Sigmoid colon (tissue), 7 donors: ENCODE results near the gene B4GALT2. TPM values are rescaled to one million over a fixed set of nuclear protein-coding genes. Genes with fewer than 3 reads are reported as not detected.

ENCODE experiments used
- DNase-seq: peaks from one replicate; pipeline ENCODE4 v3.0.0-alpha.2; 2019
- H3K27ac ChIP-seq, 4 donors: fragments of 200-600 bp; sonication (generic); one replicate each; pipeline ENCODE4 v1.5.1; 2016 to 2019; ENCODE audit warnings: mild to moderate bottlenecking in 1 of 4
- H3K27me3 ChIP-seq, 3 donors: fragments of 200-600 bp; sonication (generic); one replicate each; pipeline ENCODE4 v1.5.1; 2019; ENCODE audit warnings: mild to moderate bottlenecking in 1 of 3
- H3K36me3 ChIP-seq, 4 donors: fragments of 200-600 bp; sonication (generic); one replicate each; pipeline ENCODE4 v1.5.1; 2016 to 2019
- H3K4me1 ChIP-seq, 4 donors: fragments of 200-600 bp; sonication (generic); one replicate each; pipeline ENCODE4 v1.5.1; 2017 to 2019
- H3K4me3 ChIP-seq, 4 donors: fragments of 200-600 bp; sonication (generic); one replicate each; pipeline ENCODE4 v1.5.1; 2017 to 2019; ENCODE audit warnings: mild to moderate bottlenecking in 2 of 4, moderate library complexity in 1 of 4
- H3K9me3 ChIP-seq, 4 donors: fragments of 200-600 bp in 3 of 4; sonication (generic) in 3 of 4; one replicate each; pipeline versions ENCODE4 v1.5.1 to v1.6.1; 2013 to 2019
- CTCF ChIP-seq, 4 experiments: fragments of 450-650 bp in 3 of 4; fragments of 200-600 bp in 1 of 4; IDR thresholded peaks; one replicate each; pipeline ENCODE4 v1.5.1; 2016 to 2019; ENCODE audit warnings: antibody characterized with exemption in 4 of 4, mild to moderate bottlenecking in 3 of 4, moderate library complexity in 2 of 4
- EP300 ChIP-seq, 4 donors: sonication (generic); formaldehyde crosslinking; IDR thresholded peaks; one replicate each; pipeline ENCODE4 v1.6.1; 2017; ENCODE audit warnings: antibody characterized with exemption in 4 of 4
- POLR2A ChIP-seq, 2 donors: fragments of 450-650 bp; IDR thresholded peaks; one replicate each; pipeline ENCODE4 v1.6.1; 2016; ENCODE audit warnings: antibody characterized with exemption in 2 of 2, mild to moderate bottlenecking in 2 of 2, moderate library complexity in 2 of 2
- POLR2AphosphoS5 ChIP-seq, 4 donors: sonication (generic); formaldehyde crosslinking; IDR thresholded peaks; one replicate each; pipeline ENCODE4 v1.6.1; 2017; ENCODE audit warnings: antibody characterized with exemption in 4 of 4
- WGBS, 2 donors: extraction: QIAGEN DNeasy Blood & Tissue Kit; methylation state at CpG; one replicate each; pipeline ENCODE4 v1.1.7; 2013; 5-methylcytosine and 5-hydroxymethylcytosine counted together
- intact Hi-C: fragments of 100-400 bp; cut with DNase I; formaldehyde crosslinking; loops from one replicate; pipeline ENCODE4 v1.15.1; 2023
- polyA plus RNA-seq, 3 donors: library from polyadenylated mRNA; stranded (reverse); fragments of 200-250 nt; gene quantifications; one replicate each; pipeline ENCODE4 v1.2.3, GENCODE V29; 2013
- total RNA-seq, 4 donors: library from RNA; depleted of rRNA; stranded (reverse); fragments of >200 nt; gene quantifications; one replicate each; pipeline ENCODE4 v1.1.0, GENCODE V29; 2016
- donor health status: healthy with polysubstance abuse.
- donor health status: Bipolar disorder and iron deficiency.
- donor health status: healthy.

B4GALT2 gene
- total and polyA plus RNA-seq, 7 donors, result 14.8 to 55.9 (median 32.0) TPM

GRCh38 chr1:43981636-43982035 lies 2.6 kb downstream of the B4GALT2 start:
- Histone ChIP-seq H3K36me3 (peaks cover 0 to 31% (median 11%) of the 10 kb centered on the region in 4 donors), H3K4me1 (peaks cover 0 to 43% (median 35%) of the 10 kb centered on the region in 4 donors), H3K27me3 (no peaks in the 10 kb centered on the region), H3K4me3 (no peak overlapping the region), H3K27ac (no peak overlapping the region), H3K9me3 (no peaks in the 10 kb centered on the region)
- TF ChIP-seq EP300 (IDR thresholded peaks at IDR 0.05) (no peak), CTCF (IDR thresholded peaks at IDR 0.05) (no peak), POLR2A (IDR thresholded peaks at IDR 0.05) (no peak), POLR2AphosphoS5 (IDR thresholded peaks at IDR 0.05) (no peak)
- WGBS, 2 donors, result 93 to 96% methylated on average over 20 of the region's 20 CpGs
- intact Hi-C loops, result no loop called here
- DNase-seq, result no peak

- DNase-seq, result no peak
- Histone ChIP-seq H3K9me3 (no peaks in the 10 kb centered on the region), H3K36me3 (peaks cover 0 to 25% (median 5%) of the 10 kb centered on the region in 4 donors), H3K27me3 (no peaks in the 10 kb centered on the region), H3K4me1 (peaks cover 0 to 37% (median 29%) of the 10 kb centered on the region in 4 donors), H3K27ac (no peak overlapping the region), H3K4me3 (no peak overlapping the region)
- intact Hi-C loops, result no loop called here
- TF ChIP-seq POLR2AphosphoS5 (IDR thresholded peaks at IDR 0.05), result no peak
- no peak for TF ChIP-seq EP300 (IDR thresholded peaks at IDR 0.05)
- no peak for TF ChIP-seq CTCF (IDR thresholded peaks at IDR 0.05)
- TF ChIP-seq POLR2A (IDR thresholded peaks at IDR 0.05), result no peak
- WGBS, 2 donors, result 95% methylated on average over 8 of the region's 8 CpGs
These were observed 3.2 kb downstream of the B4GALT2 start for GRCh38 chr1:43982241-43982640.

- no peaks in the 10 kb centered on the region for H3K9me3 ChIP-seq
- no peak overlapping the region for H3K27ac ChIP-seq
- intact Hi-C loops, result no loop called here
- 90 to 93% methylated on average over 15 of the region's 15 CpGs for WGBS, 2 donors
- H3K36me3 ChIP-seq, result peaks cover 0 to 20% (median 4%) of the 10 kb centered on the region in 4 donors
- peaks cover 0 to 33% (median 25%) of the 10 kb centered on the region in 4 donors for H3K4me1 ChIP-seq
- no peak overlapping the region for H3K4me3 ChIP-seq
- H3K27me3 ChIP-seq, result no peaks in the 10 kb centered on the region
- DNase-seq, result no peak
- TF ChIP-seq EP300 (IDR thresholded peaks at IDR 0.05), result no peak
- TF ChIP-seq CTCF (IDR thresholded peaks at IDR 0.05), result no peak
- no peak for TF ChIP-seq POLR2AphosphoS5 (IDR thresholded peaks at IDR 0.05)
- TF ChIP-seq POLR2A (IDR thresholded peaks at IDR 0.05), result no peak
These were observed 3.8 kb downstream of the B4GALT2 start for GRCh38 chr1:43982808-43983207.

GRCh38 chr1:43983253-43983899 lies 4.4 kb downstream of the B4GALT2 start:
- intact Hi-C loops, result no loop called here
- peaks cover 0 to 28% (median 21%) of the 10 kb centered on the region in 4 donors for H3K4me1 ChIP-seq
- TF ChIP-seq POLR2A (IDR thresholded peaks at IDR 0.05) (no peak), CTCF (IDR thresholded peaks at IDR 0.05) (no peak), EP300 (IDR thresholded peaks at IDR 0.05) (no peak), POLR2AphosphoS5 (IDR thresholded peaks at IDR 0.05) (no peak)
- no peak overlapping the region for H3K4me3 ChIP-seq
- no peak overlapping the region for H3K27ac ChIP-seq
- peaks cover 0 to 14% (median 3%) of the 10 kb centered on the region in 4 donors for H3K36me3 ChIP-seq
- no peak for DNase-seq
- H3K9me3 ChIP-seq, result no peaks in the 10 kb centered on the region
- 87 to 89% methylated on average over 12 of the region's 12 CpGs for WGBS, 2 donors
- H3K27me3 ChIP-seq, result no peaks in the 10 kb centered on the region
